Loucy (cell line): ENCODE measurements around the gene OSBPL8.

ENCODE experiments used
- H2AFZ ChIP-seq: fragments of 200-600 bp; sonication (generic); 2 replicates; pipeline ENCODE4 v1.6.0; 2016; ENCODE audit warnings: antibody characterized with exemption, mild to moderate bottlenecking, low read length, moderate library complexity
- H3F3A ChIP-seq: fragments of 200-600 bp; 2 replicates; pipeline ENCODE4 v1.6.0; 2016; ENCODE audit warnings: antibody characterized with exemption, low read depth, mild to moderate bottlenecking
- H3K27me3 ChIP-seq: fragments of 200-600 bp; sonication (generic); 2 replicates; pipeline ENCODE4 v1.6.1; 2014; ENCODE audit warnings: low read length, mild to moderate bottlenecking; ENCODE audit not compliant: insufficient read depth, poor library complexity, severe bottlenecking
- H3K36me3 ChIP-seq: fragments of 200-600 bp; sonication (generic); 2 replicates; pipeline ENCODE4 v1.6.1; 2016; ENCODE audit warnings: low read length; ENCODE audit not compliant: insufficient read depth
- H3K4me1 ChIP-seq: fragments of 200-600 bp; sonication (generic); 2 replicates; pipeline ENCODE4 v1.5.1; 2014; ENCODE audit warnings: low read length, mild to moderate bottlenecking; ENCODE audit not compliant: insufficient read depth, poor library complexity, severe bottlenecking
- H3K4me2 ChIP-seq: fragments of 200-600 bp; sonication (generic); 2 replicates; pipeline ENCODE4 v1.6.0; 2014; ENCODE audit warnings: antibody characterized with exemption, low read length, low read depth, mild to moderate bottlenecking; ENCODE audit not compliant: poor library complexity, severe bottlenecking
- H3K4me3 ChIP-seq: fragments of 200-600 bp; sonication (generic); 2 replicates; pipeline ENCODE4 v1.5.1; 2014; ENCODE audit warnings: low read length, mild to moderate bottlenecking, mixed read lengths; ENCODE audit not compliant: poor library complexity, severe bottlenecking
- H3K79me2 ChIP-seq: fragments of 200-600 bp; sonication (generic); 2 replicates; pipeline ENCODE4 v1.6.1; 2014; ENCODE audit warnings: low read length; ENCODE audit not compliant: insufficient read depth
- H3K9ac ChIP-seq: fragments of 200-600 bp; sonication (generic); 2 replicates; pipeline ENCODE4 v1.6.0; 2014; ENCODE audit warnings: mild to moderate bottlenecking, low read depth, low read length, moderate library complexity; ENCODE audit not compliant: poor library complexity, severe bottlenecking
- H3K9me2 ChIP-seq: fragments of 200-600 bp; sonication (generic); replicated peaks from 2 replicates; pipeline ENCODE4 v1.6.1; 2016; ENCODE audit warnings: low read depth, low read length, mixed read lengths
- H3K9me3 ChIP-seq: fragments of 200-600 bp; sonication (generic); 2 replicates; pipeline ENCODE4 v1.6.1; 2014; ENCODE audit warnings: mild to moderate bottlenecking, antibody characterized with exemption, low read length, low read depth; ENCODE audit not compliant: insufficient read depth
- H4K20me1 ChIP-seq: fragments of 200-600 bp; sonication (generic); 2 replicates; pipeline ENCODE4 v1.6.0; 2014; ENCODE audit warnings: antibody characterized with exemption, low read length, mild to moderate bottlenecking; ENCODE audit not compliant: insufficient read depth, poor library complexity, severe bottlenecking
- EZH2phosphoT487 ChIP-seq: fragments of 200-600 bp; IDR thresholded peaks from 2 replicates; pipeline ENCODE4 v1.6.1; 2018; ENCODE audit warnings: antibody characterized with exemption, mild to moderate bottlenecking, moderate library complexity, borderline replicate concordance
- TF ChIP-seq, protein P1 (sequence below): fragments of 200-600 bp; sonication (generic); conservative IDR thresholded peaks from 2 replicates; pipeline ENCODE4 v1.5.1; 2014; ENCODE audit warnings: mild to moderate bottlenecking, antibody characterized with exemption, low read length

Gene OSBPL8

DNA sequence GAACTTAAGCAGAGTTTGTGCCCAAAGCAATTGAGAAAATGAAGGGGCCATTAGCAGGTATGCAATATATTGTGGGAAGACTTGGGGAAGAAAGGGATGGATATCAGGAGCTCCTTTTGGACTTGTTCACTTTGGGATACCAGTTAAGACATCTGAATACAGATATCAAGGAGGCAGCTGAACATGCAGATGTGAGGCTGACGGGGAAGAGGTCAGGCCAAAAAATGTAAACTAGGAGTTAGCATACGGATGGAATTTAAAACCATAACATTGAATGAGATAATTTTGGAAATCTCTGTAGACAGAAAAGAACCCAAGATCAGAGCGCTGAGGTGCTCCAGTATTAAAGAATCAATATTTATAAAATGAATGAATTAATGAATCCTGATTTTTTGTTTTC lies 53.4 kb downstream of the OSBPL8 start:
- no peak overlapping the region for H3K9ac ChIP-seq
- no peaks in the 10 kb centered on the region; the same call in 1 of the 2 replicates for H3K9me3 ChIP-seq
- no peak for TF ChIP-seq EZH2phosphoT487

DNA sequence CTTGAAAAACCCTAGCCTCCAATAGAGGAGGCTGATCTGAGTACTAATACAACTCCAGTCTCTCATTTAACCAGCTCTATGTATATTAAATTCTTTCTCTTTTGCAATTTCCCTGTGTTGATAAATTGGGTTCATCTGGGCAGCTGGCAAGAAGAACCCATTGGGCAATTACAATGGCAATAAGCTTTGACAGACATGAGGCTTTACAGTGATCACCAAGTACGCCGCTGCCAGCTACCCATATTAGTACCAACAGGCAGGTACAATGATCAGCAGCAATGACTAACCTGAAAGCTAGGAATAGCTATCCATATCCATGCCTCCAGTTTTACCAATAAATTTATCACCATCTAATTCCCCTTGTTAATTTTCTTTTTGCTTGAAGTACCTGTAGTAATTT lies 54.5 kb downstream of the OSBPL8 start:
- H3K4me3 ChIP-seq, result no peak overlapping the region
- H3K27me3 ChIP-seq, result no peaks in the 10 kb centered on the region
- no peak overlapping the region for H3K4me2 ChIP-seq
- H3K9me2 ChIP-seq, result no peaks in the 10 kb centered on the region
- peaks cover 51% of the 10 kb centered on the region for H3K79me2 ChIP-seq
- no peak overlapping the region for H3K9ac ChIP-seq
- TF ChIP-seq, protein P1, sequence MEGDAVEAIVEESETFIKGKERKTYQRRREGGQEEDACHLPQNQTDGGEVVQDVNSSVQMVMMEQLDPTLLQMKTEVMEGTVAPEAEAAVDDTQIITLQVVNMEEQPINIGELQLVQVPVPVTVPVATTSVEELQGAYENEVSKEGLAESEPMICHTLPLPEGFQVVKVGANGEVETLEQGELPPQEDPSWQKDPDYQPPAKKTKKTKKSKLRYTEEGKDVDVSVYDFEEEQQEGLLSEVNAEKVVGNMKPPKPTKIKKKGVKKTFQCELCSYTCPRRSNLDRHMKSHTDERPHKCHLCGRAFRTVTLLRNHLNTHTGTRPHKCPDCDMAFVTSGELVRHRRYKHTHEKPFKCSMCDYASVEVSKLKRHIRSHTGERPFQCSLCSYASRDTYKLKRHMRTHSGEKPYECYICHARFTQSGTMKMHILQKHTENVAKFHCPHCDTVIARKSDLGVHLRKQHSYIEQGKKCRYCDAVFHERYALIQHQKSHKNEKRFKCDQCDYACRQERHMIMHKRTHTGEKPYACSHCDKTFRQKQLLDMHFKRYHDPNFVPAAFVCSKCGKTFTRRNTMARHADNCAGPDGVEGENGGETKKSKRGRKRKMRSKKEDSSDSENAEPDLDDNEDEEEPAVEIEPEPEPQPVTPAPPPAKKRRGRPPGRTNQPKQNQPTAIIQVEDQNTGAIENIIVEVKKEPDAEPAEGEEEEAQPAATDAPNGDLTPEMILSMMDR, result no peak
- no peak for TF ChIP-seq EZH2phosphoT487
- no peaks in the 10 kb centered on the region for H3K4me1 ChIP-seq
- no peaks in the 10 kb centered on the region for H4K20me1 ChIP-seq
- H3K36me3 ChIP-seq, result peaks cover 15% of the 10 kb centered on the region; the same call in 1 of the 2 replicates
- H3F3A ChIP-seq, result no peaks in the 10 kb centered on the region
- H3K9me3 ChIP-seq, result no peaks in the 10 kb centered on the region; the same call in 1 of the 2 replicates
- no peak overlapping the region for H2AFZ ChIP-seq

More for the DNA sequence above, 53.4 kb downstream of the OSBPL8 start:
- no peaks in the 10 kb centered on the region for H3K27me3 ChIP-seq
- H3K9me2 ChIP-seq, result no peaks in the 10 kb centered on the region
- H3K4me2 ChIP-seq, result no peak overlapping the region
- no peak overlapping the region for H3K4me3 ChIP-seq
- H3K36me3 ChIP-seq, result peaks cover 15% of the 10 kb centered on the region; the same call in 1 of the 2 replicates
- no peaks in the 10 kb centered on the region for H3F3A ChIP-seq
- H3K79me2 ChIP-seq, result peaks cover 52% of the 10 kb centered on the region
- no peaks in the 10 kb centered on the region for H4K20me1 ChIP-seq
- H3K4me1 ChIP-seq, result no peaks in the 10 kb centered on the region
- no peak overlapping the region for H2AFZ ChIP-seq

DNA sequence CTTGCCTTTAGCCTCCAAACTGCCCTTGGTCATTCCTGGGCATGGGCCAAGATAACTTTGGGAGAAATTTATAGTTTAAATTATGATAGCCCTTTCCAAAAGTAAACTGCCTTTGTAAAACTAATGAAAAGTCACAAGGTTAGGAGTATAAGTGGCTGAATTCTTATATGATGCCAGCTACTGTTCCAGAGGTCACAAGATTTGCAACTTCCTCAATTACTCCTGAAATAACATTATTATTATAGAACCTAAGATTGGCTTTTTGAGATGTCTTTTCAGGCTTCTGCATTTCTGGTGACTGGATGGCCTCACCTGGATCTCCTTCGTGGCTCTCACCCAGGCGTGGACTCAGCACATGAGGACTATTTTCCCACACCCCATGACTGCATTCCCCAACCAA lies 55.0 kb downstream of the OSBPL8 start:
- Histone ChIP-seq H3K9me3 (no peaks in the 10 kb centered on the region; the same call in 1 of the 2 replicates), H3K9me2 (no peaks in the 10 kb centered on the region), H3K36me3 (peaks cover 15% of the 10 kb centered on the region; the same call in 1 of the 2 replicates), H3F3A (no peaks in the 10 kb centered on the region), H2AFZ (no peak overlapping the region), H3K4me3 (no peak overlapping the region), H4K20me1 (no peaks in the 10 kb centered on the region), H3K27me3 (no peaks in the 10 kb centered on the region), H3K4me2 (no peak overlapping the region), H3K9ac (no peak overlapping the region), H3K79me2 (peaks cover 47% of the 10 kb centered on the region), H3K4me1 (no peaks in the 10 kb centered on the region)
- TF ChIP-seq, protein P1, result no peak
- TF ChIP-seq EZH2phosphoT487, result no peak

DNA sequence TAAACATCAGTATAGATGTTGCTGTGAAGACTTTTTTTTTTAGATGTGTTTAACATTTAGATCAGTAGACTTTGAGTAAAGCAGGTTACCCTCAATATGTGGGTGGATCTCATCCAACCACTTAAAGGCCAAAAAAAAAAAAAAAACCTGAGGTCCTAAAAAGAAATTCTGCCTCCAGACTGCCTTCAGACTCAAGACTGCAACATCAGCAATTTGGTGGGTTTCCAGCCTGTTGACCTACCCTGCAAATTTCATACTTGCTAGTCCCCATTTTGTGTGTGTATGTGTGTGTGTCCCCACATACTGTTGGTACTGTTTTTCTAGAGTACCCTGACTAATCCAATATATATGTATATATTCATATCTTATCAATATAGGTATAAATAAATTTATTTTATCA lies 55.6 kb downstream of the OSBPL8 start:
- H4K20me1 ChIP-seq, result no peaks in the 10 kb centered on the region
- H3F3A ChIP-seq, result no peaks in the 10 kb centered on the region
- no peaks in the 10 kb centered on the region; the same call in 1 of the 2 replicates for H3K9me3 ChIP-seq
- H3K27me3 ChIP-seq, result no peaks in the 10 kb centered on the region
- H3K4me1 ChIP-seq, result no peaks in the 10 kb centered on the region
- peaks cover 15% of the 10 kb centered on the region; the same call in 1 of the 2 replicates for H3K36me3 ChIP-seq
- no peak overlapping the region for H3K9ac ChIP-seq
- H3K9me2 ChIP-seq, result no peaks in the 10 kb centered on the region
- H2AFZ ChIP-seq, result no peak overlapping the region
- H3K4me2 ChIP-seq, result no peak overlapping the region
- H3K79me2 ChIP-seq, result peaks cover 41% of the 10 kb centered on the region
- TF ChIP-seq, protein P1, result no peak
- TF ChIP-seq EZH2phosphoT487, result no peak
- H3K4me3 ChIP-seq, result no peak overlapping the region
